Type B pancreatic cell (in vitro differentiated cells): ENCODE measurements around the gene ALDH16A1. TPM values are rescaled to one million over a fixed set of nuclear protein-coding genes. Genes with fewer than 3 reads are reported as not detected.

Source experiments
- DNase-seq: peaks from one replicate; pipeline ENCODE4 v3.0.0; 2021; ENCODE audit warnings: mixed read lengths; ENCODE audit not compliant: unreplicated experiment; ENCODE audit errors: extremely low spot score
- H3K27ac Mint-ChIP-seq: 2 replicates; pipeline ENCODE4 v1.8.0; 2021; ENCODE audit warnings: mild to moderate bottlenecking, mixed read lengths
- H3K27me3 Mint-ChIP-seq: 2 replicates; pipeline ENCODE4 v1.8.0; 2021; ENCODE audit warnings: mixed read lengths
- H3K36me3 Mint-ChIP-seq: 2 replicates; pipeline ENCODE4 v1.8.0; 2021; ENCODE audit warnings: mixed read lengths
- H3K4me1 Mint-ChIP-seq: one replicate; pipeline ENCODE4 v1.8.0; 2021; ENCODE audit warnings: mixed read lengths; ENCODE audit not compliant: unreplicated experiment
- H3K4me3 Mint-ChIP-seq: 2 replicates; pipeline ENCODE4 v1.8.0; 2021; ENCODE audit warnings: mild to moderate bottlenecking, mixed read lengths
- H3K9me3 Mint-ChIP-seq: 2 replicates; pipeline ENCODE4 v1.8.0; 2021; ENCODE audit warnings: mixed read lengths
- total RNA-seq: library from RNA; stranded (reverse); gene quantifications from 2 replicates; pipeline ENCODE4 v1.2.1, GENCODE V29; 2021; ENCODE audit warnings: low replicate concordance
- TF ChIP-seq, protein P1 (sequence below): fragments of 200-600 bp; sonication (generic); conservative IDR thresholded peaks from 2 replicates; pipeline ENCODE4 v1.5.0; 2021; ENCODE audit warnings: antibody characterized with exemption, mild to moderate bottlenecking

ALDH16A1 gene
- total RNA-seq, 1 donor from 2014 or later = 33.7 TPM

DNA sequence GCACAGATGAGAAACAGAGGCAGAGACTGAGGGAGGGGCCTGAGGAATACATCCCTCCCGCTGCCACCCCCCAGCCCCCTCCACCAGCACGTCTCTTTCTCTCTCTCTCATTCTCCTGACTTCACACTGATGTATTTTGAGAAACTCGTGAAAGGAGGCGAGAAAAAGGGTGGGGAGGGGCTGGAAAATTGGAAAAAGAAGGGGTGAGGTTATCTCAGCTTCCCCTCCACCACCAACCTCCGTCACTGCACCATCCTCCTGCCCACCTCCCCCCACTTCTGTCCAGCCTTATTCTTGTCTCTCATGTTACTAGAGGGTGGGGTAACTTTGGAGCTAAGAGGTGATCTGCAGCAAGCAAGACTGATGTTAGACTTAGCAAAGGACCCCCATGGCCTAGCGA, 13.2 kb upstream of the ALDH16A1 start:
- peaks cover 78% of the 10 kb centered on the region for H3K27me3 Mint-ChIP-seq
- TF ChIP-seq, protein P1, sequence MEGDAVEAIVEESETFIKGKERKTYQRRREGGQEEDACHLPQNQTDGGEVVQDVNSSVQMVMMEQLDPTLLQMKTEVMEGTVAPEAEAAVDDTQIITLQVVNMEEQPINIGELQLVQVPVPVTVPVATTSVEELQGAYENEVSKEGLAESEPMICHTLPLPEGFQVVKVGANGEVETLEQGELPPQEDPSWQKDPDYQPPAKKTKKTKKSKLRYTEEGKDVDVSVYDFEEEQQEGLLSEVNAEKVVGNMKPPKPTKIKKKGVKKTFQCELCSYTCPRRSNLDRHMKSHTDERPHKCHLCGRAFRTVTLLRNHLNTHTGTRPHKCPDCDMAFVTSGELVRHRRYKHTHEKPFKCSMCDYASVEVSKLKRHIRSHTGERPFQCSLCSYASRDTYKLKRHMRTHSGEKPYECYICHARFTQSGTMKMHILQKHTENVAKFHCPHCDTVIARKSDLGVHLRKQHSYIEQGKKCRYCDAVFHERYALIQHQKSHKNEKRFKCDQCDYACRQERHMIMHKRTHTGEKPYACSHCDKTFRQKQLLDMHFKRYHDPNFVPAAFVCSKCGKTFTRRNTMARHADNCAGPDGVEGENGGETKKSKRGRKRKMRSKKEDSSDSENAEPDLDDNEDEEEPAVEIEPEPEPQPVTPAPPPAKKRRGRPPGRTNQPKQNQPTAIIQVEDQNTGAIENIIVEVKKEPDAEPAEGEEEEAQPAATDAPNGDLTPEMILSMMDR = no peak
- no peak for DNase-seq
- peaks cover 15% of the 10 kb centered on the region for H3K4me1 Mint-ChIP-seq
- H3K9me3 Mint-ChIP-seq = no peaks in the 10 kb centered on the region
- H3K4me3 Mint-ChIP-seq = peak overlapping the region; percentile 59
- no peak overlapping the region for H3K27ac Mint-ChIP-seq
- H3K36me3 Mint-ChIP-seq = no peaks in the 10 kb centered on the region

DNA sequence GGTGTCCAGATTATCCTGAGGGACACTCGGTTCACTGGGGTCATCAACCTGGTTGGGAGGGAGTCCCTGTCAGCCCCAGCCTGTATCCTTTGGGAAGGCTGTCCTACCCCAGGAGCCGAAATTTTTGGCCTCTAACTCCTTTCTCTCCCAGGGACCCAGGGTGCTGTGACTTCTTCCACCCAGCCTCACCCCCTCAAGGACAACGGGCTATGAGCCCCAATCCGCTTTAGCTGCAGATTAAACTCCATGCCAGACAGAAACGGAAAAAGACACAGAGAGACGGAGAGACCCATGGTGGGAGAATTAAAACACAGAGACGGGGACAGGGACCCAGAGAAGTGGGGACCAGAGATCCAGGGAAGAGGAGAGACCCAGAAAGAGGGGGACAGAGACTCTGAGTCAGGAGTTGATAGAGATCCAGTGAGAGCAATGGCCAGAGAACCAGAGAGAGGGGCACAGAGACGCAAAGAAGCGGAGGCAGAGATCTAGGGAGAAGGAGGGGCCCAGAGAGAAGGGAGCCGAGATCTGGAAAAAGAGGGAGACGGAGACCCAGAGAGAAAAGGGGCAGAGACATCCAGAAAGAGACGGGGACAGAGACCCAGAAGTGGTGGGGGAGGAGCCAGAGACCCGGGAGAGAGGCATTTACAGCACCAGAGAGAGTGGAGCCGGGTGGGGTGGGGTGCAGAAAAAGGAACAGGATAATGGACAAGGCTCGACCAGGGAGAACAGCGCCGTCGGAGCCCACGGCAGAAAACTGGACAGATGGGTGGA, 12.4 kb upstream of the ALDH16A1 start:
- Mint-ChIP-seq H3K4me3 (peak overlapping the region; percentile 75), H3K4me1 (peaks cover 15% of the 10 kb centered on the region), H3K9me3 (no peaks in the 10 kb centered on the region), H3K27ac (peak overlapping the region; percentile 52), H3K36me3 (no peaks in the 10 kb centered on the region), H3K27me3 (peaks cover 70% of the 10 kb centered on the region)
- no peak for DNase-seq
- TF ChIP-seq, protein P1 = no peak

DNA sequence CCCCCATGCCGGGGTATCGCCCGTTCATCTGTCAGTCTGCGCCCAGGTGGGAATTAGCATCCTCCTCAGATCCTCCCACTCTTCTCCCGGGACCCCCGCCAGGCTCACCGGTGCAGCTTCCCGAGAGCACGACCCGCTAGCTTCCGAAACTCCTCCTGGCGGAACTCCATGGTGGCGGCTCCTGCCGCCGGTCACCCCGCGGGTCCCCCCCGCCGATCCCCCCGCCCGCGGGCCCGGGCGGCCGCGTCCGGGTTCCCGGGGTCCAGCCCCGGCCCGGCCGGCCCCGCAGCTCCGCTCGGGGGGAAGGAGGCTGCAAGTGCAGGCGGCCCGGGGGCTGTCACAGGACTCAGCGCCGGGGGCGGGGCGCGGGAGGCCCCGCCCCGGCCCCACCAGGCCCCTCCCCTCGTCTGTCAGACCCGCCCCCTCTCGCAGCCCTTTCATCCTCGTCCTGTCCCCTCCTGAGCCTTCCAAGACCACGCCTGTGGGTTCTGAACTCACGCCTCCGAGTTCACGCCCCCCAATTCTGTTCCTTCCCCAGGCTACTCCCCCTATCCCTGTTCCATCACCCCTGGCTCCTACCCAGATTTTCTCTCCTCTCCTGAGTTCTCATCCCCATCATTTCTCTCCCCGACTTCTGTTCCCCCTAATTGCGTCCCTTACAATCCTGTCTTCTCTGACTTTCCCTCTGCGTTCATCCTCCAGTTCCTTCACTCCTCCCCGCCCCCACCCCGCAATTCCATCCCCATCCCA, 11.6 kb upstream of the ALDH16A1 start, which contains the start of gene SLC17A7:
SLC17A7 (minus strand) TSS at position 318 of the 750 bp plus-strand sequence; CDS start at position 170, 148 bp downstream.
- Mint-ChIP-seq H3K4me3 (peak within 1 kb of the TSS; percentile 88), H3K27ac (peak within 1 kb of the TSS; percentile 52), H3K36me3 (no peaks in the 10 kb centered on the region), H3K27me3 (peaks cover 63% of the 10 kb centered on the region), H3K9me3 (no peaks in the 10 kb centered on the region), H3K4me1 (peaks cover 15% of the 10 kb centered on the region)
- no peak for DNase-seq
- TF ChIP-seq, protein P1 = peak; percentile 17

DNA sequence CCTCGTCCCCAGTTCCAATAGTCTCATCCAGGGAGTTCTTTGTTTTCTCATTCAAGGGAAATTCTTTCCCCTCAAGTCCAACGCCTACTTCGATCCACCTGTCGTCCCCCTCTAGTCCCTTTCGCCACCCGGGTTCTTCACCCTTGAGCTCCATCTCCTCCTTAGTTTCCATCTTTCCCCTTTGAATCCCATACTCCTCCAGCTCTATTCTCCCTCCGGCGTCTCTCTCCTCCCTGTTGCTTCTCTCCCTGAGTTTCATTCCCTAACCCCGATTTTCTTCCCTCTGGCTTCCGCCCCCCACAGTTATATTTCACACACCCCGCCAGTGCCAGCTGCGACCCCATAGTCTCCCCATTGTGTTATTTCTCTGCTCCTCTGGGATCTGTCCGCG, 11.1 kb upstream of the ALDH16A1 start:
- H3K27ac Mint-ChIP-seq = peak overlapping the region; percentile 29
- H3K27me3 Mint-ChIP-seq = peaks cover 57% of the 10 kb centered on the region
- no peaks in the 10 kb centered on the region for H3K36me3 Mint-ChIP-seq
- H3K9me3 Mint-ChIP-seq = no peaks in the 10 kb centered on the region
- TF ChIP-seq, protein P1 = no peak
- no peak for DNase-seq
- peak overlapping the region; percentile 88 for H3K4me3 Mint-ChIP-seq
- H3K4me1 Mint-ChIP-seq = peaks cover 15% of the 10 kb centered on the region

DNA sequence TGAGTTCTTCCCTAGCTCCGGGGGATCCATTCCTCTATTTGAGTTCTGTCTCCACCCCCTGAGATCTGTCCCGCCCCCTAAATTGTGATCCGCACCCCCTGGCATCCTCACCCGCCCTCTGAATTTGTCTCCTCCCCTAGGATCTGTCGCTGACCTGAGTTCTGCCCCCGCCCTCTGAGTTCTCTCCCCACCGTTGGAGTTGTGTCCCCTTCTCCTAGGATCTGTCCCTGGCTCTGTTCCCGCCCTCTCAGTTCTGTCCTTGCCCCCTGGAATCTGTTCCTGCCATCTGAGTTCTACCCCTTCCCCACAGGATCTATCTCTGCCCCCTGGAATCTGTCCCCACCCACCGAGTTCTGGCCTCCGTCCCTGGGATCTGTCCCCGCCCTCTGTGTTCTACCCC, 10.7 kb upstream of the ALDH16A1 start:
- no peaks in the 10 kb centered on the region for H3K9me3 Mint-ChIP-seq
- H3K4me1 Mint-ChIP-seq = peaks cover 15% of the 10 kb centered on the region
- peak overlapping the region; percentile 88 for H3K4me3 Mint-ChIP-seq
- no peak overlapping the region for H3K27ac Mint-ChIP-seq
- DNase-seq = no peak
- no peaks in the 10 kb centered on the region for H3K36me3 Mint-ChIP-seq
- H3K27me3 Mint-ChIP-seq = peaks cover 53% of the 10 kb centered on the region
- TF ChIP-seq, protein P1 = no peak
